ENCODE results near the gene SSH3.

DNA sequence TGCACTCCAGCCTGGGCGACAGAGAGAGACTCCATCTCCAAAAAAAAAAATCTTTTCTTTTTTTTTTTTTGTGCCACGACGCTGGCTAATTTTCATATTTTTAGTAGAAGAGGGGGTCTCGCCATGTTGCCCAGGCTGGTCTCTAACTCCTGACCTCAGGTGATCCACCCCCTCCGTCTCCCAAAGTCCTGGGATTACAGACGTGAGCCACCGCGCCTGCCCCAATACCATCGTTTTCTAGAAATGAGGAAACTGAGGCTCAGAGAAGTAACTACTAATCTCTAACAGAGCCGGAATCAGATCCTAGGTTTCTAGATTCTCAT is 13.5 kb downstream of the SSH3 start:
- TF ChIP-seq EZH2phosphoT487 (IDR thresholded peaks at IDR 0.05; ENCODE audit: low read depth): no peak
- TF ChIP-seq, protein P1, sequence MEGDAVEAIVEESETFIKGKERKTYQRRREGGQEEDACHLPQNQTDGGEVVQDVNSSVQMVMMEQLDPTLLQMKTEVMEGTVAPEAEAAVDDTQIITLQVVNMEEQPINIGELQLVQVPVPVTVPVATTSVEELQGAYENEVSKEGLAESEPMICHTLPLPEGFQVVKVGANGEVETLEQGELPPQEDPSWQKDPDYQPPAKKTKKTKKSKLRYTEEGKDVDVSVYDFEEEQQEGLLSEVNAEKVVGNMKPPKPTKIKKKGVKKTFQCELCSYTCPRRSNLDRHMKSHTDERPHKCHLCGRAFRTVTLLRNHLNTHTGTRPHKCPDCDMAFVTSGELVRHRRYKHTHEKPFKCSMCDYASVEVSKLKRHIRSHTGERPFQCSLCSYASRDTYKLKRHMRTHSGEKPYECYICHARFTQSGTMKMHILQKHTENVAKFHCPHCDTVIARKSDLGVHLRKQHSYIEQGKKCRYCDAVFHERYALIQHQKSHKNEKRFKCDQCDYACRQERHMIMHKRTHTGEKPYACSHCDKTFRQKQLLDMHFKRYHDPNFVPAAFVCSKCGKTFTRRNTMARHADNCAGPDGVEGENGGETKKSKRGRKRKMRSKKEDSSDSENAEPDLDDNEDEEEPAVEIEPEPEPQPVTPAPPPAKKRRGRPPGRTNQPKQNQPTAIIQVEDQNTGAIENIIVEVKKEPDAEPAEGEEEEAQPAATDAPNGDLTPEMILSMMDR (IDR thresholded peaks at IDR 0.05; ENCODE audit: low read depth, low read length): no peak
